ENCODE results near the gene PLA2G4E. TPM values are rescaled to one million over a fixed set of nuclear protein-coding genes. Genes with fewer than 3 reads are reported as not detected.
A peak's percentile ranks its signal among the peaks of the same experiment; 100 is the strongest.

PLA2G4E gene
- polyA plus RNA-seq, 2 of the 4 experiments (the other 2 are of a cell fraction), result 0.01 TPM; not detected in 1

- no peak for FAIRE-seq
- POLR2A ChIA-PET, result no interaction called here
Observed at GRCh38 chr15:41965441-41966413, 55.1 kb downstream of the PLA2G4E start.

GRCh38 chr15:41961595-41962202 lies 59.1 kb downstream of the PLA2G4E start:
- ATAC-seq, result no peak
- ChIA-PET CTCF (interaction anchor here (1.9 kb wide), 1 partner anchor 11 kb away, joined by 7 read pairs; the partner anchor contains the start of gene EHD4), POLR2A (interaction anchor here (1.4 kb wide), 1 partner anchor 11 kb away, joined by 3 read pairs; the partner anchor contains the start of gene EHD4)
- H3K9me3 ChIP-seq, result no peaks in the 10 kb centered on the region
- H3K4me3 ChIP-seq, result no peak overlapping the region
- 26% methylated on average over 1 of the region's 1 CpG for WGBS (ENCODE audit: missing lambda C conversion rate)
- peak overlapping the region; percentile 79 for H3K4me2 ChIP-seq
- DNase-seq (ENCODE audit: low read depth in 1 of 2, low spot score in 1 of 2), result no peak
- no peak for FAIRE-seq
- peak overlapping the region; percentile 71 to 75; a peak in 5 of 6 replicates for H3K27ac ChIP-seq
- peaks cover 28% of the 10 kb centered on the region for H3K4me1 ChIP-seq
- TF ChIP-seq REST (IDR thresholded peaks at IDR 0.05) (no peak), HOXB13 (CRISPR knock-in tag; IDR thresholded peaks at IDR 0.05; ENCODE audit: low read depth) (no peak), USF2 (IDR thresholded peaks at IDR 0.05) (no peak), CBX8 (IDR thresholded peaks at IDR 0.05) (no peak), SREBF2 (IDR thresholded peaks at IDR 0.05) (no peak), POLR2A (IDR thresholded peaks at IDR 0.05; ENCODE audit: low read length) (no peak), TFCP2L1 (CRISPR knock-in tag; IDR thresholded peaks at IDR 0.05) (no peak), JUNB (IDR thresholded peaks at IDR 0.05) (no peak), BCL3 (IDR thresholded peaks at IDR 0.05) (no peak)

More at GRCh38 chr15:41965441-41966413, 55.1 kb downstream of the PLA2G4E start:
- ATAC-seq (no peak), DNase-seq (ENCODE audit: low read depth in 1 of 2, low spot score in 1 of 2) (no peak)
- Histone ChIP-seq H3K9me3 (no peaks in the 10 kb centered on the region), H3K27ac (no peak overlapping the region), H3K4me2 (no peak overlapping the region), H3K4me1 (peaks cover 28% of the 10 kb centered on the region), H3K4me3 (no peak overlapping the region)
- no peak for TF ChIP-seq FOXS1 (CRISPR knock-in tag; IDR thresholded peaks at IDR 0.05)
- no peak for TF ChIP-seq CBX2 (IDR thresholded peaks at IDR 0.05; ENCODE audit: borderline replicate concordance, low read depth)
- TF ChIP-seq RAD21 (conservative IDR thresholded peaks at IDR 0.05 in 1 of 2, IDR thresholded peaks at IDR 0.05 in 1 of 2), result no peak
- TF ChIP-seq EHF (CRISPR knock-in tag; IDR thresholded peaks at IDR 0.05), result no peak
- no peak for TF ChIP-seq TFCP2L1 (CRISPR knock-in tag; IDR thresholded peaks at IDR 0.05)
- TF ChIP-seq CHD2 (IDR thresholded peaks at IDR 0.05; ENCODE audit: low read length, partially characterized antibody), result no peak
- TF ChIP-seq SMC3 (IDR thresholded peaks at IDR 0.05), result no peak
- no peak for TF ChIP-seq CEBPB (IDR thresholded peaks at IDR 0.05)
- no peak for TF ChIP-seq ELK1 (IDR thresholded peaks at IDR 0.05; ENCODE audit: low read depth, low read length)
- TF ChIP-seq REST (IDR thresholded peaks at IDR 0.05), result no peak
- TF ChIP-seq HES2 (IDR thresholded peaks at IDR 0.05), result no peak
- TF ChIP-seq EHMT2 (IDR thresholded peaks at IDR 0.05; ENCODE audit: low read depth), result no peak
- no peak for TF ChIP-seq ZFP36 (IDR thresholded peaks at IDR 0.05; ENCODE audit: borderline replicate concordance, partially characterized antibody)
- CTCF ChIA-PET, result interaction anchor here (1.0 to 1.1 kb wide), 2 partner anchors 118 to 172 kb away, joined by 3 read pairs; no protein-coding TSS in a partner anchor
- WGBS (ENCODE audit: missing lambda C conversion rate), result 84% methylated on average over 10 of the region's 15 CpGs
